Spleen (tissue), 11 donors: ENCODE data around the gene ATP5ME. TPM values are rescaled to one million over a fixed set of nuclear protein-coding genes. Genes with fewer than 3 reads are reported as not detected.

Experiments
- DNase-seq: peaks from one replicate; pipeline ENCODE4 v3.0.0-alpha.2; 2020
- H3K27ac ChIP-seq, 8 donors: fragments of 200-600 bp; sonication (generic) in 7 of 8; 1 replicate in 4 of 8; 2 replicates in 4 of 8; pipeline versions ENCODE4 v1.5.0 to v1.8.0; 2016 to 2021; ENCODE audit warnings: inconsistent platforms in 4 of 8, mild to moderate bottlenecking in 4 of 8, moderate library complexity in 1 of 8
- H3K27me3 ChIP-seq, 7 donors: fragments of 200-600 bp; sonication (generic) in 6 of 7; replicated peaks in 1 of 7; 1 replicate in 4 of 7; 2 replicates in 3 of 7; pipeline versions ENCODE4 v1.5.0 to v1.8.0; 2016 to 2021; ENCODE audit warnings: inconsistent platforms in 3 of 7, mild to moderate bottlenecking in 1 of 7
- H3K36me3 ChIP-seq, 6 donors: fragments of 200-600 bp; sonication (generic) in 5 of 6; 1 replicate in 4 of 6; 2 replicates in 2 of 6; pipeline versions ENCODE4 v1.5.0 to v1.8.0; 2016 to 2021; ENCODE audit warnings: inconsistent platforms in 2 of 6
- H3K4me1 ChIP-seq, 6 donors: fragments of 200-600 bp; sonication (generic) in 5 of 6; 1 replicate in 3 of 6; 2 replicates in 3 of 6; pipeline versions ENCODE4 v1.5.0 to v1.8.0; 2016 to 2021; ENCODE audit warnings: inconsistent platforms in 3 of 6
- H3K4me3 ChIP-seq, 8 donors: fragments of 200-600 bp; sonication (generic) in 7 of 8; 1 replicate in 4 of 8; 2 replicates in 4 of 8; pipeline versions ENCODE4 v1.5.0 to v1.8.0; 2016 to 2021; ENCODE audit warnings: inconsistent platforms in 4 of 8, mild to moderate bottlenecking in 4 of 8, moderate library complexity in 2 of 8
- H3K9me3 ChIP-seq, 8 donors: fragments of 200-600 bp; sonication (generic) in 7 of 8; 1 replicate in 4 of 8; 2 replicates in 4 of 8; pipeline versions ENCODE4 v1.5.0 to v1.8.0; 2016 to 2021; ENCODE audit warnings: inconsistent platforms in 4 of 8
- CTCF ChIP-seq, 11 experiments: fragments of 200-600 bp in 7 of 11; fragments of 450-650 bp in 4 of 11; sonication (generic) in 4 of 11; IDR thresholded peaks in 8 of 11; conservative IDR thresholded peaks in 3 of 11; 1 replicate in 7 of 11; 2 replicates in 4 of 11; pipeline versions ENCODE4 v1.4.0 to v1.8.0; 2016 to 2021; ENCODE audit warnings: antibody characterized with exemption in 11 of 11, inconsistent platforms in 4 of 11, mild to moderate bottlenecking in 1 of 11
- POLR2A ChIP-seq, 3 donors: fragments of 450-650 bp; IDR thresholded peaks; one replicate each; pipeline ENCODE4 v1.5.1; 2017; ENCODE audit warnings: antibody characterized with exemption in 3 of 3, mild to moderate bottlenecking in 1 of 3
- POLR2AphosphoS5 ChIP-seq, 3 donors: sonication (generic); formaldehyde crosslinking; IDR thresholded peaks; one replicate each; pipeline ENCODE4 v1.5.1; 2017; ENCODE audit warnings: antibody characterized with exemption in 3 of 3
- WGBS, 5 donors: extraction: QIAGEN DNeasy Blood & Tissue Kit in 3 of 5; methylation state at CpG; one replicate each; pipeline versions ENCODE4 v1.1.5 to v1.1.7; 2013 to 2018; 5-methylcytosine and 5-hydroxymethylcytosine counted together
- intact Hi-C: fragments of 100-400 bp; cut with DNase I; formaldehyde crosslinking; loops from one replicate; pipeline ENCODE4 v1.15.0; 2023; ENCODE audit warnings: low total_unique reads
- polyA plus RNA-seq, 3 donors: library from polyadenylated mRNA; stranded (reverse); fragments of 200-250 nt; gene quantifications; one replicate each; pipeline ENCODE4 v1.2.1, GENCODE V29; 2013
- total RNA-seq, 7 donors: library from RNA; depleted of rRNA in 3 of 7; stranded (reverse); fragments of >200 nt in 3 of 7; fragmentation: NEBNext Ultra II Directional in 4 of 7; extraction: Animal tissue kit (Norgen Biotek cat#: 25700) in 4 of 7; gene quantifications; one replicate each; pipeline versions ENCODE4 v1.1.0 to v1.2.1, GENCODE V29; 2016 to 2021
- donor health status: healthy with polysubstance abuse.
- donor health status: DM: no; HTN: no; CAD: no; lungs with moderate emphysema.
- donor health status: DM: no; HTN: no; CAD: no.
- donor health status: Bipolar disorder and iron deficiency.
- donor health status: healthy.
- donor health status: DM: no; HTN: no; CAD: no.
- donor health status: DM: yes; HTN: yes; CAD: no.

Gene ATP5ME
- total and polyA plus RNA-seq, 10 donors: 51.7 to 497 (median 169) TPM

- Histone ChIP-seq H3K36me3 (no peaks in the 10 kb centered on the region), H3K4me1 (no peaks in the 10 kb centered on the region), H3K9me3 (no peaks in the 10 kb centered on the region), H3K27ac (no peak overlapping the region), H3K27me3 (peaks cover 0 to 61% (median 17%) of the 10 kb centered on the region in 7 donors), H3K4me3 (no peak overlapping the region)
- DNase-seq: peak; percentile 63
- TF ChIP-seq POLR2A (IDR thresholded peaks at IDR 0.05) (no peak), CTCF (IDR thresholded peaks at IDR 0.05 in 8 of 11, conservative IDR thresholded peaks at IDR 0.05 in 3 of 11) (no peak), POLR2AphosphoS5 (IDR thresholded peaks at IDR 0.05) (no peak)
- 84 to 93% (median 88%) methylated on average over 7 to 13 of the region's 13 CpGs for WGBS, 5 donors
- intact Hi-C loops: no loop called here
These were observed 24.2 kb downstream of the ATP5ME start for GRCh38 chr4:649751-650310.

- Histone ChIP-seq H3K4me1 (no peaks in the 10 kb centered on the region), H3K27ac (no peak overlapping the region), H3K4me3 (no peak overlapping the region), H3K36me3 (no peaks in the 10 kb centered on the region), H3K9me3 (peaks cover 0 to 5% (median 0%) of the 10 kb centered on the region in 8 donors), H3K27me3 (peaks cover 0 to 61% (median 17%) of the 10 kb centered on the region in 7 donors)
- intact Hi-C loops: no loop called here
- TF ChIP-seq POLR2A (IDR thresholded peaks at IDR 0.05) (no peak), CTCF (IDR thresholded peaks at IDR 0.05 in 8 of 11, conservative IDR thresholded peaks at IDR 0.05 in 3 of 11) (no peak), POLR2AphosphoS5 (IDR thresholded peaks at IDR 0.05) (no peak)
- DNase-seq: no peak
- 71 to 92% (median 90%) methylated on average over 2 to 7 of the region's 7 CpGs for WGBS, 5 donors
These were observed 24.8 kb downstream of the ATP5ME start for GRCh38 chr4:649293-649625.

- H3K9me3 ChIP-seq: peaks cover 0 to 10% (median 3%) of the 10 kb centered on the region in 8 donors
- DNase-seq: peak; percentile 53
- no peaks in the 10 kb centered on the region for H3K36me3 ChIP-seq
- no peak overlapping the region for H3K27ac ChIP-seq
- no peak overlapping the region for H3K4me3 ChIP-seq
- peaks cover 0 to 61% (median 17%) of the 10 kb centered on the region in 7 donors for H3K27me3 ChIP-seq
- H3K4me1 ChIP-seq: no peaks in the 10 kb centered on the region
- TF ChIP-seq POLR2A (IDR thresholded peaks at IDR 0.05) (no peak), CTCF (IDR thresholded peaks at IDR 0.05 in 8 of 11, conservative IDR thresholded peaks at IDR 0.05 in 3 of 11) (no peak), POLR2AphosphoS5 (IDR thresholded peaks at IDR 0.05) (no peak)
- 68 to 85% (median 78%) methylated on average over 21 to 28 of the region's 28 CpGs for WGBS, 5 donors
- intact Hi-C loops: no loop called here
These were observed 25.3 kb downstream of the ATP5ME start for GRCh38 chr4:648579-649292.

- Histone ChIP-seq H3K27ac (no peak overlapping the region), H3K4me1 (no peaks in the 10 kb centered on the region), H3K27me3 (peaks cover 0 to 61% (median 17%) of the 10 kb centered on the region in 7 donors), H3K4me3 (no peak overlapping the region), H3K36me3 (no peaks in the 10 kb centered on the region), H3K9me3 (peaks cover 0 to 22% (median 7%) of the 10 kb centered on the region in 8 donors)
- 66 to 85% (median 72%) methylated on average over 10 to 13 of the region's 13 CpGs for WGBS, 5 donors
- no peak for TF ChIP-seq POLR2AphosphoS5 (IDR thresholded peaks at IDR 0.05)
- DNase-seq: peak; percentile 30
- intact Hi-C loops: no loop called here
These were observed 26.6 kb downstream of the ATP5ME start for GRCh38 chr4:647481-647880.
